Mammary epithelial cell (primary cell): ENCODE measurements around the gene ZMYND19.

ENCODE experiments used
- EZH2 ChIP-seq: IDR thresholded peaks from 2 replicates; pipeline ENCODE4 v1.6.1; 2012; ENCODE audit warnings: low read length, inconsistent platforms, borderline replicate concordance
- TF ChIP-seq, protein P1 (sequence below), 2 donors: IDR thresholded peaks in 1 of 2; conservative IDR thresholded peaks in 1 of 2; 2 replicates each; pipeline ENCODE4 v1.5.1; 2011 to 2012; ENCODE audit warnings: inconsistent platforms in 2 of 2, low read length in 2 of 2, mild to moderate bottlenecking in 2 of 2, control low read depth in 1 of 2, low read depth in 1 of 2; ENCODE audit not compliant: insufficient read depth in 1 of 2; ENCODE audit errors: extremely low read depth in 1 of 2

DNA sequence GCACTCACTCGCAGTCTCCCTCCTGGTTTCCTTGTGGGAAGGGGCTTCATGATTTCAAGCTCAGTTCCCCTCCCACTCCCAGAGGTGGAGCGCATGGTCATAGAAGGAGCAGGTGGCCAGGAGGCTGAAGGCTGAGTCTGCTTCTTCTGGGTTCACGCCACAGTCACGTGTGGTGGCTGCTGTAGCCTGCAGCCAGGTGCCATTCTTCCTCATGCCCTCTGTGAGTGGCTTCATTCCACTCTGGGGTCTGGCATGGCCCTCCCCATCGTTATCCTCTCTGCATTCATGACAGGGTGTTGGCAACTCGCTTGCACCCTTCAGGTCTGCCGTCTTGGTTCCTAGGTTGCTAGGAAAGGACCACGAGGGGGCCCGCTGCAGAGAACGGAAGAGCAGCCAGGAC lies 35.1 kb downstream of the ZMYND19 start:
- TF ChIP-seq, protein P1, sequence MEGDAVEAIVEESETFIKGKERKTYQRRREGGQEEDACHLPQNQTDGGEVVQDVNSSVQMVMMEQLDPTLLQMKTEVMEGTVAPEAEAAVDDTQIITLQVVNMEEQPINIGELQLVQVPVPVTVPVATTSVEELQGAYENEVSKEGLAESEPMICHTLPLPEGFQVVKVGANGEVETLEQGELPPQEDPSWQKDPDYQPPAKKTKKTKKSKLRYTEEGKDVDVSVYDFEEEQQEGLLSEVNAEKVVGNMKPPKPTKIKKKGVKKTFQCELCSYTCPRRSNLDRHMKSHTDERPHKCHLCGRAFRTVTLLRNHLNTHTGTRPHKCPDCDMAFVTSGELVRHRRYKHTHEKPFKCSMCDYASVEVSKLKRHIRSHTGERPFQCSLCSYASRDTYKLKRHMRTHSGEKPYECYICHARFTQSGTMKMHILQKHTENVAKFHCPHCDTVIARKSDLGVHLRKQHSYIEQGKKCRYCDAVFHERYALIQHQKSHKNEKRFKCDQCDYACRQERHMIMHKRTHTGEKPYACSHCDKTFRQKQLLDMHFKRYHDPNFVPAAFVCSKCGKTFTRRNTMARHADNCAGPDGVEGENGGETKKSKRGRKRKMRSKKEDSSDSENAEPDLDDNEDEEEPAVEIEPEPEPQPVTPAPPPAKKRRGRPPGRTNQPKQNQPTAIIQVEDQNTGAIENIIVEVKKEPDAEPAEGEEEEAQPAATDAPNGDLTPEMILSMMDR (conservative IDR thresholded peaks at IDR 0.05 in 1 of 2, IDR thresholded peaks at IDR 0.05 in 1 of 2; ENCODE audit: extremely low read depth in 1 of 2, insufficient read depth in 1 of 2, low read depth in 1 of 2, low read length in 2 of 2) = no peak
- no peak for TF ChIP-seq EZH2
